GM15510 (cell line): ENCODE measurements around the gene BMP6.

ENCODE experiments used
- POLR2A ChIP-seq: IDR thresholded peaks from 3 replicates; pipeline ENCODE4 v1.6.1; 2011; ENCODE audit warnings: borderline replicate concordance; ENCODE audit not compliant: insufficient read length; ENCODE audit errors: extremely low read depth

The BMP6 gene

GRCh38 chr6:7912736-7913517 lies 187.0 kb downstream of the BMP6 start:
- no peak for TF ChIP-seq POLR2A

- no peak for TF ChIP-seq POLR2A
Measured at GRCh38 chr6:7914311-7914710, 188.4 kb downstream of the BMP6 start.

GRCh38 chr6:7914991-7915789 lies 189.3 kb downstream of the BMP6 start:
- no peak for TF ChIP-seq POLR2A

GRCh38 chr6:7916959-7917358 lies 191.1 kb downstream of the BMP6 start:
- TF ChIP-seq POLR2A: no peak

GRCh38 chr6:7917729-7918128 lies 191.8 kb downstream of the BMP6 start:
- no peak for TF ChIP-seq POLR2A

GRCh38 chr6:7918403-7918802 lies 192.5 kb downstream of the BMP6 start:
- TF ChIP-seq POLR2A: no peak

- no peak for TF ChIP-seq POLR2A
Measured at GRCh38 chr6:7919871-7920270, 194.0 kb downstream of the BMP6 start.

GRCh38 chr6:7920425-7920824 lies 194.5 kb downstream of the BMP6 start:
- TF ChIP-seq POLR2A: no peak

- TF ChIP-seq POLR2A: no peak
Measured at GRCh38 chr6:7921046-7921445, 195.1 kb downstream of the BMP6 start.

GRCh38 chr6:7921632-7922092 lies 195.8 kb downstream of the BMP6 start:
- TF ChIP-seq POLR2A: no peak

- no peak for TF ChIP-seq POLR2A
Measured at GRCh38 chr6:7922596-7922995, 196.7 kb downstream of the BMP6 start.

GRCh38 chr6:7924867-7925266 lies 199.0 kb downstream of the BMP6 start:
- no peak for TF ChIP-seq POLR2A
